Measurements from ENCODE around the gene ENO2.
"Not testable (repeated sequence)": the region's sequence is repeated elsewhere in the genome, so short reads cannot be mapped to it uniquely, and the experiment has no call there.

Gene ENO2

GRCh38 chr12:6873094-6874014 lies 41.0 kb upstream of the ENO2 start, which contains the start of gene SPSB2:
Gene SPSB2, minus strand, starts transcription at chr12:6873303. Its CDS starts 402 bp downstream, at chr12:6872901.
- H3K4me3 ChIP-seq (ENCODE audit: low read length) = peak within 1 kb of the TSS; percentile 62
- peaks cover 24% of the 10 kb centered on the region for H3K4me1 ChIP-seq (ENCODE audit: insufficient read depth, low read length)
- H2AFZ ChIP-seq (ENCODE audit: low read depth, low read length) = no peak within 1 kb of the TSS
- H3K27me3 ChIP-seq (ENCODE audit: insufficient read depth, low read length) = no peaks in the 10 kb centered on the region
- H3K36me3 ChIP-seq (ENCODE audit: insufficient read depth, low read length) = peaks cover 28% of the 10 kb centered on the region
- H3K9me3 ChIP-seq (ENCODE audit: low read length) = no peaks in the 10 kb centered on the region

GRCh38 chr12:6874015-6874368 lies 40.4 kb upstream of the ENO2 start:
- H3K27me3 ChIP-seq (ENCODE audit: insufficient read depth, low read length) = not testable (repeated sequence)

GRCh38 chr12:6879824-6880223 lies 34.6 kb upstream of the ENO2 start:
- H2AFZ ChIP-seq (ENCODE audit: low read depth, low read length); H3K4me3 ChIP-seq (ENCODE audit: low read length); H3K9me3 ChIP-seq (ENCODE audit: low read length); H3K27me3 ChIP-seq (ENCODE audit: insufficient read depth, low read length); H3K4me1 ChIP-seq (ENCODE audit: insufficient read depth, low read length): not testable (repeated sequence)
- H3K36me3 ChIP-seq (ENCODE audit: insufficient read depth, low read length) = peaks cover 11% of the 10 kb centered on the region

More at GRCh38 chr12:6874015-6874368, 40.4 kb upstream of the ENO2 start:
- peaks cover 18% of the 10 kb centered on the region for H3K4me1 ChIP-seq (ENCODE audit: insufficient read depth, low read length)
- peak overlapping the region; percentile 62 for H3K4me3 ChIP-seq (ENCODE audit: low read length)
- peaks cover 28% of the 10 kb centered on the region for H3K36me3 ChIP-seq (ENCODE audit: insufficient read depth, low read length)
- H2AFZ ChIP-seq (ENCODE audit: low read depth, low read length); H3K9me3 ChIP-seq (ENCODE audit: low read length): not testable (repeated sequence)

- H3K4me3 ChIP-seq (ENCODE audit: low read length) = no peak overlapping the region
- no peaks in the 10 kb centered on the region for H3K9me3 ChIP-seq (ENCODE audit: low read length)
Observed at GRCh38 chr12:6883252-6883651, 31.1 kb upstream of the ENO2 start.

GRCh38 chr12:6883683-6884082 lies 30.7 kb upstream of the ENO2 start:
- no peaks in the 10 kb centered on the region for H3K9me3 ChIP-seq (ENCODE audit: low read length)
- no peak overlapping the region for H3K4me3 ChIP-seq (ENCODE audit: low read length)
- no peak overlapping the region for H2AFZ ChIP-seq (ENCODE audit: low read depth, low read length)
- peaks cover 10% of the 10 kb centered on the region for H3K36me3 ChIP-seq (ENCODE audit: insufficient read depth, low read length)
- H3K4me1 ChIP-seq (ENCODE audit: insufficient read depth, low read length) = no peaks in the 10 kb centered on the region
- no peaks in the 10 kb centered on the region for H3K27me3 ChIP-seq (ENCODE audit: insufficient read depth, low read length)

More at GRCh38 chr12:6883252-6883651, 31.1 kb upstream of the ENO2 start:
- H3K27me3 ChIP-seq (ENCODE audit: insufficient read depth, low read length) = no peaks in the 10 kb centered on the region
- no peaks in the 10 kb centered on the region for H3K4me1 ChIP-seq (ENCODE audit: insufficient read depth, low read length)
- peaks cover 10% of the 10 kb centered on the region for H3K36me3 ChIP-seq (ENCODE audit: insufficient read depth, low read length)
- no peak overlapping the region for H2AFZ ChIP-seq (ENCODE audit: low read depth, low read length)

- no peak overlapping the region for H2AFZ ChIP-seq (ENCODE audit: low read depth, low read length)
- no peak overlapping the region for H3K4me3 ChIP-seq (ENCODE audit: low read length)
- peaks cover 10% of the 10 kb centered on the region for H3K36me3 ChIP-seq (ENCODE audit: insufficient read depth, low read length)
- H3K27me3 ChIP-seq (ENCODE audit: insufficient read depth, low read length) = no peaks in the 10 kb centered on the region
- H3K4me1 ChIP-seq (ENCODE audit: insufficient read depth, low read length) = no peaks in the 10 kb centered on the region
- no peaks in the 10 kb centered on the region for H3K9me3 ChIP-seq (ENCODE audit: low read length)
Observed at GRCh38 chr12:6884539-6884938, 29.8 kb upstream of the ENO2 start.

- H3K4me3 ChIP-seq (ENCODE audit: low read length); H3K4me1 ChIP-seq (ENCODE audit: insufficient read depth, low read length); H3K27me3 ChIP-seq (ENCODE audit: insufficient read depth, low read length); H2AFZ ChIP-seq (ENCODE audit: low read depth, low read length); H3K9me3 ChIP-seq (ENCODE audit: low read length): not testable (repeated sequence)
- H3K36me3 ChIP-seq (ENCODE audit: insufficient read depth, low read length) = peaks cover 10% of the 10 kb centered on the region
Observed at GRCh38 chr12:6886206-6886999, 28.0 kb upstream of the ENO2 start.

- H3K36me3 ChIP-seq (ENCODE audit: insufficient read depth, low read length) = peaks cover 10% of the 10 kb centered on the region
- no peaks in the 10 kb centered on the region for H3K9me3 ChIP-seq (ENCODE audit: low read length)
- no peak overlapping the region for H3K4me3 ChIP-seq (ENCODE audit: low read length)
- H2AFZ ChIP-seq (ENCODE audit: low read depth, low read length) = no peak overlapping the region
- H3K27me3 ChIP-seq (ENCODE audit: insufficient read depth, low read length) = no peaks in the 10 kb centered on the region
- H3K4me1 ChIP-seq (ENCODE audit: insufficient read depth, low read length) = peaks cover 6% of the 10 kb centered on the region
Observed at GRCh38 chr12:6887460-6887859, 26.9 kb upstream of the ENO2 start.

GRCh38 chr12:6888360-6888759 lies 26.0 kb upstream of the ENO2 start:
- peaks cover 6% of the 10 kb centered on the region for H3K4me1 ChIP-seq (ENCODE audit: insufficient read depth, low read length)
- H2AFZ ChIP-seq (ENCODE audit: low read depth, low read length) = no peak overlapping the region
- no peaks in the 10 kb centered on the region for H3K9me3 ChIP-seq (ENCODE audit: low read length)
- H3K27me3 ChIP-seq (ENCODE audit: insufficient read depth, low read length) = no peaks in the 10 kb centered on the region
- H3K36me3 ChIP-seq (ENCODE audit: insufficient read depth, low read length) = peaks cover 10% of the 10 kb centered on the region
- no peak overlapping the region for H3K4me3 ChIP-seq (ENCODE audit: low read length)

- not testable (repeated sequence) for H3K9me3 ChIP-seq (ENCODE audit: low read length); H3K36me3 ChIP-seq (ENCODE audit: insufficient read depth, low read length); H3K4me1 ChIP-seq (ENCODE audit: insufficient read depth, low read length); H2AFZ ChIP-seq (ENCODE audit: low read depth, low read length); H3K4me3 ChIP-seq (ENCODE audit: low read length); H3K27me3 ChIP-seq (ENCODE audit: insufficient read depth, low read length)
Observed at GRCh38 chr12:6888794-6889193, 25.6 kb upstream of the ENO2 start.

- not testable (repeated sequence) for H3K36me3 ChIP-seq (ENCODE audit: insufficient read depth, low read length); H3K4me3 ChIP-seq (ENCODE audit: low read length); H3K4me1 ChIP-seq (ENCODE audit: insufficient read depth, low read length); H3K27me3 ChIP-seq (ENCODE audit: insufficient read depth, low read length); H3K9me3 ChIP-seq (ENCODE audit: low read length)
- H2AFZ ChIP-seq (ENCODE audit: low read depth, low read length) = peak overlapping the region; percentile 92
Observed at GRCh38 chr12:6889775-6890573, 24.4 kb upstream of the ENO2 start.

GRCh38 chr12:6890789-6891645 lies 23.4 kb upstream of the ENO2 start:
- H2AFZ ChIP-seq (ENCODE audit: low read depth, low read length) = peak overlapping the region; percentile 92
- no peaks in the 10 kb centered on the region for H3K36me3 ChIP-seq (ENCODE audit: insufficient read depth, low read length)
- H3K4me3 ChIP-seq (ENCODE audit: low read length) = peak overlapping the region; percentile 49

More at GRCh38 chr12:6890789-6891645, 23.4 kb upstream of the ENO2 start:
- Histone ChIP-seq H3K27me3 (ENCODE audit: insufficient read depth, low read length) (no peaks in the 10 kb centered on the region), H3K4me1 (ENCODE audit: insufficient read depth, low read length) (peaks cover 6% of the 10 kb centered on the region), H3K9me3 (ENCODE audit: low read length) (no peaks in the 10 kb centered on the region)

Measured in neuron (in vitro differentiated cells).